HG03558 (cell line): ENCODE data around the gene MAN2A1.

Experiments used
- ATAC-seq: cut with Tn5 transposase; IDR thresholded peaks from one replicate; pipeline ENCODE4 v1.9.1; 2021; ENCODE audit warnings: moderate number of reproducible peaks; ENCODE audit not compliant: unreplicated experiment; ENCODE audit errors: extremely low read depth

The MAN2A1 gene

GRCh38 chr5:109704282-109704952, 14.7 kb downstream of the MAN2A1 start:
- ATAC-seq: no peak

- no peak for ATAC-seq
These were observed 15.9 kb downstream of the MAN2A1 start for GRCh38 chr5:109705596-109705995.

- no peak for ATAC-seq
These were observed 16.4 kb downstream of the MAN2A1 start for GRCh38 chr5:109706095-109706494.

- ATAC-seq: no peak
These were observed 17.8 kb downstream of the MAN2A1 start for GRCh38 chr5:109707531-109707930.

GRCh38 chr5:109708813-109709212, 19.1 kb downstream of the MAN2A1 start:
- ATAC-seq: no peak

- no peak for ATAC-seq
These were observed 19.5 kb downstream of the MAN2A1 start for GRCh38 chr5:109709225-109709624.

- ATAC-seq: no peak
These were observed 21.9 kb downstream of the MAN2A1 start for GRCh38 chr5:109711673-109712072.

GRCh38 chr5:109713453-109713852, 23.7 kb downstream of the MAN2A1 start:
- ATAC-seq: no peak

GRCh38 chr5:109714592-109714991, 24.9 kb downstream of the MAN2A1 start:
- no peak for ATAC-seq

- ATAC-seq: no peak
These were observed 28.5 kb downstream of the MAN2A1 start for GRCh38 chr5:109718216-109718615.

GRCh38 chr5:109718632-109719031, 28.9 kb downstream of the MAN2A1 start:
- ATAC-seq: no peak

GRCh38 chr5:109719978-109720377, 30.3 kb downstream of the MAN2A1 start:
- ATAC-seq: no peak

GRCh38 chr5:109721741-109722140, 32.0 kb downstream of the MAN2A1 start:
- no peak for ATAC-seq

- no peak for ATAC-seq
These were observed 33.9 kb downstream of the MAN2A1 start for GRCh38 chr5:109723606-109724005.

GRCh38 chr5:109725135-109725534, 35.4 kb downstream of the MAN2A1 start:
- ATAC-seq: no peak

- ATAC-seq: peak; percentile 94
These were observed 50.3 kb downstream of the MAN2A1 start for GRCh38 chr5:109739741-109740728.

GRCh38 chr5:109740966-109741365, 51.2 kb downstream of the MAN2A1 start:
- ATAC-seq: no peak

- no peak for ATAC-seq
These were observed 51.7 kb downstream of the MAN2A1 start for GRCh38 chr5:109741390-109741789.

GRCh38 chr5:109743041-109743531, 53.4 kb downstream of the MAN2A1 start:
- ATAC-seq: no peak

- no peak for ATAC-seq
These were observed 54.1 kb downstream of the MAN2A1 start for GRCh38 chr5:109743770-109744212.

- no peak for ATAC-seq
These were observed 54.5 kb downstream of the MAN2A1 start for GRCh38 chr5:109744261-109744660.
